AG04450 (cell line): ENCODE data around the gene ATP2C2. TPM values are rescaled to one million over a fixed set of nuclear protein-coding genes. Genes with fewer than 3 reads are reported as not detected.

Source experiments
- CTCF ChIA-PET: fragments of 300-600, 350-600 bp; formaldehyde crosslinking; extraction: SDS; loops from one replicate; lab custom pipeline; 2022; ENCODE audit warnings: antibody characterized with exemption, inconsistent platforms; lab: Charles Lee
- POLR2A ChIA-PET: fragments of 350-600 bp; formaldehyde crosslinking; extraction: SDS; loops from one replicate; lab custom pipeline; 2021; ENCODE audit warnings: antibody characterized with exemption, inconsistent platforms; lab: Yijun Ruan, JAX
- DNase-seq: peaks from one replicate; pipeline ENCODE4 v3.0.0-alpha.2; 2011; ENCODE audit warnings: low read depth, low spot score
- H3K27ac ChIP-seq: one replicate; pipeline ENCODE4 v1.5.1; 2012; ENCODE audit warnings: low read depth, low read length, control low read depth
- H3K27me3 ChIP-seq: one replicate; pipeline ENCODE4 v1.6.0; 2012; ENCODE audit warnings: low read length; ENCODE audit not compliant: control insufficient read depth, insufficient read depth
- H3K4me3 ChIP-seq: 2 replicates; pipeline ENCODE4 v1.5.1; 2011; ENCODE audit warnings: mild to moderate bottlenecking, low read depth, low read length, control low read depth
- H3K9me3 ChIP-seq: 2 replicates; pipeline ENCODE4 v1.5.1; 2012; ENCODE audit warnings: low read length; ENCODE audit not compliant: control insufficient read depth, insufficient read depth
- polyA plus RNA-seq: library from polyadenylated mRNA; depleted of rRNA; stranded (reverse); fragments of >200 nt; gene quantifications from 2 replicates; pipeline ENCODE4 v1.2.3, GENCODE V29; 2011
- TF ChIP-seq, protein P1 (sequence below): IDR thresholded peaks from 2 replicates; pipeline ENCODE4 v1.5.1; 2011; ENCODE audit warnings: low read depth, low read length, control low read depth, inconsistent platforms

The ATP2C2 gene
- polyA plus RNA-seq, 1 experiment = not detected

DNA sequence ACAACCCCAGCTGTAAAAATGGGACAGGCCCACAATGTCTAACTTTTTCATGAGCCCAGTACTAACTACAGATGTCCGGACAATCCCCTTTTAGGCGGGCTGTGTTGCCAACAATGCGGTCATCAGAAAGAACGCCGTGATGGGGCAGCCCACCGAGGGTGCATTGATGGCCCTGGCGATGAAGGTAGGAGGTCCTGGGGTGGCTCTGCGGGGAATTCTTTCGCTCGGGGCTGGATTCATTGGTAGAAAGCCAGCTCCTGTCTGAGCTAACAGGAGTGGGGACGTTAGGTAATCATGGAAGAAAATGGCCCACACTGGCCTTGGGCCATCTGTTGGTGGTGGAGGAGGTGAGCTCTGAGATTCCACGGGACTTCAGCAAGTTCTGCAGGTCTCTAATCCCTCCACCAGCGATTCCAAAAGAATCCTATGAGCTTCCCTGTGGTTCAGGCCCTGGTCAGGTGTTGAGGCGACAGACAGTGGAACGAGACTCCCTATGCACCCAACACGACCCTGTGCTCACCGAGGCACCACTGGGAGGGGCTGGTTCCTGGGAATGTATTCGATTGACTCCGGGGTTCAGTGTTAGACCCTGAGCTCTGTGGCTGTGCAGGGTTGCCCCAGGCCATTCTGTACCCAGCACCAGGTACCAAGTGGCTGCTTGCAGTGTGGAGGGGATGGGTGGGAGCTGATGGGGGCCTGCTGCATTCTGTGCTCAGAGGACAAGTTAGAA is 74.2 kb downstream of the ATP2C2 start:
- Histone ChIP-seq H3K4me3 (no peak overlapping the region), H3K27ac (no peak overlapping the region), H3K9me3 (no peaks in the 10 kb centered on the region), H3K27me3 (peaks cover 28% of the 10 kb centered on the region)
- POLR2A ChIA-PET = no interaction called here
- CTCF ChIA-PET = interaction anchor here (0.8 kb wide), 1 partner anchor 68 kb away, joined by 5 read pairs; no protein-coding TSS in a partner anchor
- no peak for DNase-seq
- TF ChIP-seq, protein P1, sequence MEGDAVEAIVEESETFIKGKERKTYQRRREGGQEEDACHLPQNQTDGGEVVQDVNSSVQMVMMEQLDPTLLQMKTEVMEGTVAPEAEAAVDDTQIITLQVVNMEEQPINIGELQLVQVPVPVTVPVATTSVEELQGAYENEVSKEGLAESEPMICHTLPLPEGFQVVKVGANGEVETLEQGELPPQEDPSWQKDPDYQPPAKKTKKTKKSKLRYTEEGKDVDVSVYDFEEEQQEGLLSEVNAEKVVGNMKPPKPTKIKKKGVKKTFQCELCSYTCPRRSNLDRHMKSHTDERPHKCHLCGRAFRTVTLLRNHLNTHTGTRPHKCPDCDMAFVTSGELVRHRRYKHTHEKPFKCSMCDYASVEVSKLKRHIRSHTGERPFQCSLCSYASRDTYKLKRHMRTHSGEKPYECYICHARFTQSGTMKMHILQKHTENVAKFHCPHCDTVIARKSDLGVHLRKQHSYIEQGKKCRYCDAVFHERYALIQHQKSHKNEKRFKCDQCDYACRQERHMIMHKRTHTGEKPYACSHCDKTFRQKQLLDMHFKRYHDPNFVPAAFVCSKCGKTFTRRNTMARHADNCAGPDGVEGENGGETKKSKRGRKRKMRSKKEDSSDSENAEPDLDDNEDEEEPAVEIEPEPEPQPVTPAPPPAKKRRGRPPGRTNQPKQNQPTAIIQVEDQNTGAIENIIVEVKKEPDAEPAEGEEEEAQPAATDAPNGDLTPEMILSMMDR = no peak

DNA sequence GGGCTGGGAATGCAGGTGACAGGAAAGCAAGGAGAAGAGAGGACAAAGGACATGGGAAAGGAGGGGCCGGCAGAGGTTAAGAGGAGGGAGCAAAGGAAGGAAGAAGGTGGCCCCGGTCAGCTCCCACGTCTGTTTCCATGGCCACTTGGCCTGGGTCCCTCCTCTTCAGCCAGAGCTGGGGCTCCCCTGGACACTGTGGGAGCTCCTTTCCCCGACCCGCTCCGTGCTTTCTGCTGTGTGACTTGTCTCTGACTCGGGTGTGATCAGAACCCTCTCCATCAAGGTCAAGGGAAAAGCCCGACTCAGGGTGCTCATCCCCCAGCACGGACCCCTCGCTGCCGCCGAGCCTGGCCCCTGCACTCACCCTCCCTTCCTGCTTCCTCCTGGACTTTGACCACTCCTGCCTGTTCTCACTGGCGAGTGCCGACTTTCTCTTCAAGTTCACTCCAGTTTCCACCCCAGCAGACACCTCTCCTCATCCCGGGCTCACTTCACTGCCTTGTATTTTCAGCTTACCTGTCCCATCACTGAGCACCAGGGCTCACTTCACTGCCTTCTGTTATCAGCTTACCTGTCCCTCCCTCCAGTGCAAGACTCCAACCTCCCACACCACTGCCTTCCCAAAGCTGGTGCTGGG is 74.9 kb downstream of the ATP2C2 start:
- Histone ChIP-seq H3K27ac (no peak overlapping the region), H3K27me3 (peaks cover 26% of the 10 kb centered on the region), H3K9me3 (no peaks in the 10 kb centered on the region), H3K4me3 (no peak overlapping the region)
- DNase-seq = no peak
- POLR2A ChIA-PET = no interaction called here
- TF ChIP-seq, protein P1 = no peak
- CTCF ChIA-PET = interaction anchor here (0.7 kb wide), 2 partner anchors 87 to 268 kb away, joined by 3 to 4 read pairs; no protein-coding TSS in a partner anchor

GRCh38 chr16:84444476-84444875 is 76.1 kb downstream of the ATP2C2 start:
- Histone ChIP-seq H3K9me3 (no peaks in the 10 kb centered on the region), H3K27me3 (peaks cover 24% of the 10 kb centered on the region), H3K4me3 (no peak overlapping the region), H3K27ac (no peak overlapping the region)
- CTCF ChIA-PET = no interaction called here
- TF ChIP-seq, protein P1 = no peak
- DNase-seq = no peak
- POLR2A ChIA-PET = no interaction called here

DNA sequence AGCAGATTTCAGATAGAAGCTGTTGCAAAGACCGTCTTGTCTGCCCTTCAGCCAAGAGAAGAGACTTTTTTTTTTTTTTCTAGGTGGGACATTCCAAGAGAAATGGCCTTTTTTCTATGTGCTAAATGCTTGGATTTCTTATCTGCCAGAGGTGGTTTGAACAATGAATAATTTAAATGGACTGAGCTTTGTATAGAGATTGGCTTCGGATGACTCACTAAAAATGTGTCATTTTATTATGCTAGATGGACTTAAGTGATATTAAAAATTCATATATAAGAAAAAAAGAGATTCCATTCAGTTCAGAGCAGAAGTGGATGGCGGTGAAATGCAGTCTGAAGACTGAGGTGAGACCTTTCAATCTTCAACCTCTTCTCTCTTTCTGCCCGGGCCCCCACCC is 77.7 kb downstream of the ATP2C2 start:
- Histone ChIP-seq H3K9me3 (no peaks in the 10 kb centered on the region), H3K27ac (no peak overlapping the region), H3K4me3 (no peak overlapping the region), H3K27me3 (peaks cover 17% of the 10 kb centered on the region)
- CTCF ChIA-PET = no interaction called here
- TF ChIP-seq, protein P1 = no peak
- DNase-seq = no peak
- POLR2A ChIA-PET = no interaction called here
